ENCODE data around the gene XRCC3.

Gene XRCC3

GRCh38 chr14:103715052-103716000 is at the start of gene XRCC3, which contains the start of gene ZFYVE21:
Gene XRCC3 (minus strand): TSS chr14:103715451. CDS start chr14:103711087, 4,364 bp downstream.
Gene ZFYVE21 (plus strand): TSS chr14:103715810. CDS start chr14:103715842, 32 bp downstream.
- DNase-seq: peak; percentile 98 to 99

- DNase-seq: no peak
Observed at GRCh38 chr14:103763730-103764488, 48.7 kb upstream of the XRCC3 start.

GRCh38 chr14:103762541-103762940 is 47.3 kb upstream of the XRCC3 start:
- DNase-seq: no peak

GRCh38 chr14:103762036-103762435 is 46.8 kb upstream of the XRCC3 start:
- no peak for DNase-seq

GRCh38 chr14:103758059-103758776 is 43.0 kb upstream of the XRCC3 start:
- no peak for DNase-seq

GRCh38 chr14:103755060-103755459 is 39.8 kb upstream of the XRCC3 start:
- DNase-seq: no peak

GRCh38 chr14:103753774-103754173 is 38.5 kb upstream of the XRCC3 start:
- no peak for DNase-seq

- DNase-seq: no peak
Observed at GRCh38 chr14:103749860-103750259, 34.6 kb upstream of the XRCC3 start.

- DNase-seq: no peak
Observed at GRCh38 chr14:103749452-103749851, 34.2 kb upstream of the XRCC3 start.

GRCh38 chr14:103748534-103748857 is 33.2 kb upstream of the XRCC3 start:
- peak in 1 of 2 donors; percentile 20 for DNase-seq

- DNase-seq: no peak
Observed at GRCh38 chr14:103746701-103747100, 31.4 kb upstream of the XRCC3 start.

- no peak for DNase-seq
Observed at GRCh38 chr14:103745424-103745823, 30.2 kb upstream of the XRCC3 start.

GRCh38 chr14:103744621-103745395 is 29.6 kb upstream of the XRCC3 start:
- no peak for DNase-seq

GRCh38 chr14:103743691-103744090 is 28.4 kb upstream of the XRCC3 start:
- no peak for DNase-seq

GRCh38 chr14:103742499-103743255 is 27.4 kb upstream of the XRCC3 start:
- DNase-seq: no peak

- no peak for DNase-seq
Observed at GRCh38 chr14:103741876-103742275, 26.6 kb upstream of the XRCC3 start.

- DNase-seq: no peak
Observed at GRCh38 chr14:103740991-103741689, 25.9 kb upstream of the XRCC3 start.

- no peak for DNase-seq
Observed at GRCh38 chr14:103739793-103740501, 24.7 kb upstream of the XRCC3 start.

GRCh38 chr14:103739466-103739792 is 24.2 kb upstream of the XRCC3 start:
- DNase-seq: no peak

- DNase-seq: no peak
Observed at GRCh38 chr14:103738701-103739451, 23.6 kb upstream of the XRCC3 start.
